Spleen (tissue), 11 donors: ENCODE measurements around the gene ZNF222. TPM values are rescaled to one million over a fixed set of nuclear protein-coding genes. Genes with fewer than 3 reads are reported as not detected.
A peak's percentile ranks its signal among the peaks of the same experiment; 100 is the strongest.

Experiments used
- DNase-seq: peaks from one replicate; pipeline ENCODE4 v3.0.0-alpha.2; 2020
- H3K27ac ChIP-seq, 8 donors: fragments of 200-600 bp; sonication (generic) in 7 of 8; 1 replicate in 4 of 8; 2 replicates in 4 of 8; pipeline versions ENCODE4 v1.5.0 to v1.8.0; 2016 to 2021; ENCODE audit warnings: inconsistent platforms in 4 of 8, mild to moderate bottlenecking in 4 of 8, moderate library complexity in 1 of 8
- H3K27me3 ChIP-seq, 7 donors: fragments of 200-600 bp; sonication (generic) in 6 of 7; replicated peaks in 1 of 7; 1 replicate in 4 of 7; 2 replicates in 3 of 7; pipeline versions ENCODE4 v1.5.0 to v1.8.0; 2016 to 2021; ENCODE audit warnings: inconsistent platforms in 3 of 7, mild to moderate bottlenecking in 1 of 7
- H3K36me3 ChIP-seq, 6 donors: fragments of 200-600 bp; sonication (generic) in 5 of 6; 1 replicate in 4 of 6; 2 replicates in 2 of 6; pipeline versions ENCODE4 v1.5.0 to v1.8.0; 2016 to 2021; ENCODE audit warnings: inconsistent platforms in 2 of 6
- H3K4me1 ChIP-seq, 6 donors: fragments of 200-600 bp; sonication (generic) in 5 of 6; 1 replicate in 3 of 6; 2 replicates in 3 of 6; pipeline versions ENCODE4 v1.5.0 to v1.8.0; 2016 to 2021; ENCODE audit warnings: inconsistent platforms in 3 of 6
- H3K4me3 ChIP-seq, 8 donors: fragments of 200-600 bp; sonication (generic) in 7 of 8; 1 replicate in 4 of 8; 2 replicates in 4 of 8; pipeline versions ENCODE4 v1.5.0 to v1.8.0; 2016 to 2021; ENCODE audit warnings: inconsistent platforms in 4 of 8, mild to moderate bottlenecking in 4 of 8, moderate library complexity in 2 of 8
- H3K9me3 ChIP-seq, 8 donors: fragments of 200-600 bp; sonication (generic) in 7 of 8; 1 replicate in 4 of 8; 2 replicates in 4 of 8; pipeline versions ENCODE4 v1.5.0 to v1.8.0; 2016 to 2021; ENCODE audit warnings: inconsistent platforms in 4 of 8
- POLR2A ChIP-seq, 3 donors: fragments of 450-650 bp; IDR thresholded peaks; one replicate each; pipeline ENCODE4 v1.5.1; 2017; ENCODE audit warnings: antibody characterized with exemption in 3 of 3, mild to moderate bottlenecking in 1 of 3
- POLR2AphosphoS5 ChIP-seq, 3 donors: sonication (generic); formaldehyde crosslinking; IDR thresholded peaks; one replicate each; pipeline ENCODE4 v1.5.1; 2017; ENCODE audit warnings: antibody characterized with exemption in 3 of 3
- WGBS, 5 donors: extraction: QIAGEN DNeasy Blood & Tissue Kit in 3 of 5; methylation state at CpG; one replicate each; pipeline versions ENCODE4 v1.1.5 to v1.1.7; 2013 to 2018; 5-methylcytosine and 5-hydroxymethylcytosine counted together
- intact Hi-C: fragments of 100-400 bp; cut with DNase I; formaldehyde crosslinking; loops from one replicate; pipeline ENCODE4 v1.15.0; 2023; ENCODE audit warnings: low total_unique reads
- polyA plus RNA-seq, 3 donors: library from polyadenylated mRNA; stranded (reverse); fragments of 200-250 nt; gene quantifications; one replicate each; pipeline ENCODE4 v1.2.1, GENCODE V29; 2013
- total RNA-seq, 7 donors: library from RNA; depleted of rRNA in 3 of 7; stranded (reverse); fragments of >200 nt in 3 of 7; fragmentation: NEBNext Ultra II Directional in 4 of 7; extraction: Animal tissue kit (Norgen Biotek cat#: 25700) in 4 of 7; gene quantifications; one replicate each; pipeline versions ENCODE4 v1.1.0 to v1.2.1, GENCODE V29; 2016 to 2021
- TF ChIP-seq, protein P1 (sequence below), 11 experiments: fragments of 200-600 bp in 7 of 11; fragments of 450-650 bp in 4 of 11; sonication (generic) in 4 of 11; IDR thresholded peaks in 8 of 11; conservative IDR thresholded peaks in 3 of 11; 1 replicate in 7 of 11; 2 replicates in 4 of 11; pipeline versions ENCODE4 v1.4.0 to v1.8.0; 2016 to 2021; ENCODE audit warnings: antibody characterized with exemption in 11 of 11, inconsistent platforms in 4 of 11, mild to moderate bottlenecking in 1 of 11
- donor health status: healthy with polysubstance abuse.
- donor health status: DM: no; HTN: no; CAD: no; lungs with moderate emphysema.
- donor health status: DM: no; HTN: no; CAD: no.
- donor health status: Bipolar disorder and iron deficiency.
- donor health status: healthy.
- donor health status: DM: no; HTN: no; CAD: no.
- donor health status: DM: yes; HTN: yes; CAD: no.

ZNF222 gene
- total and polyA plus RNA-seq, 10 donors, result 3.4 to 12.5 (median 5.3) TPM

DNA sequence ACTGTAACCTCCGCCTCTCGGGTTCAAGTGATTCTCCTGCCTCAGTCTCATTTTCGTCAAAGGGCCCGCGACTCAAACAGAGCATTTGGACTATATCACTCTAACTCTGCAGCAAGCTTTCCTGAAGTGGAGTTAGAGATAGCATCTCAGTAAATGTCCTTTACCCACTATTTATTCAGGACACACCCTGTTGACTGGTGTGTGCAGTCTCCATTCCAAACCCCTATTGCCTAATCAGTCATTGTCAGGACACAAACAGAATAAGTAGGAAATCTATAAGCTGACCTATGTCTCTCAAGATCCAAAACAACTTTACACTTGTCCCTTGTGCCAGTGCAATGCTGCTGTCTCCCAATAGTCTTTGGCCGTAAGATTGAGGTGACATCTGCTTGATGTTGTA is 1.4 kb downstream of the ZNF222 start:
- Histone ChIP-seq H3K27ac (no peak overlapping the region), H3K9me3 (peaks cover 16 to 63% (median 46%) of the 10 kb centered on the region in 8 donors), H3K4me1 (peaks cover 0 to 20% (median 16%) of the 10 kb centered on the region in 6 donors), H3K27me3 (no peaks in the 10 kb centered on the region), H3K4me3 (no peak overlapping the region), H3K36me3 (peaks cover 18 to 53% (median 50%) of the 10 kb centered on the region in 6 donors)
- DNase-seq, result no peak
- WGBS, 5 donors, result 96 to 98% (median 98%) methylated on average over 6 of the region's 6 CpGs
- no peak for TF ChIP-seq POLR2AphosphoS5 (IDR thresholded peaks at IDR 0.05)
- TF ChIP-seq, protein P1, sequence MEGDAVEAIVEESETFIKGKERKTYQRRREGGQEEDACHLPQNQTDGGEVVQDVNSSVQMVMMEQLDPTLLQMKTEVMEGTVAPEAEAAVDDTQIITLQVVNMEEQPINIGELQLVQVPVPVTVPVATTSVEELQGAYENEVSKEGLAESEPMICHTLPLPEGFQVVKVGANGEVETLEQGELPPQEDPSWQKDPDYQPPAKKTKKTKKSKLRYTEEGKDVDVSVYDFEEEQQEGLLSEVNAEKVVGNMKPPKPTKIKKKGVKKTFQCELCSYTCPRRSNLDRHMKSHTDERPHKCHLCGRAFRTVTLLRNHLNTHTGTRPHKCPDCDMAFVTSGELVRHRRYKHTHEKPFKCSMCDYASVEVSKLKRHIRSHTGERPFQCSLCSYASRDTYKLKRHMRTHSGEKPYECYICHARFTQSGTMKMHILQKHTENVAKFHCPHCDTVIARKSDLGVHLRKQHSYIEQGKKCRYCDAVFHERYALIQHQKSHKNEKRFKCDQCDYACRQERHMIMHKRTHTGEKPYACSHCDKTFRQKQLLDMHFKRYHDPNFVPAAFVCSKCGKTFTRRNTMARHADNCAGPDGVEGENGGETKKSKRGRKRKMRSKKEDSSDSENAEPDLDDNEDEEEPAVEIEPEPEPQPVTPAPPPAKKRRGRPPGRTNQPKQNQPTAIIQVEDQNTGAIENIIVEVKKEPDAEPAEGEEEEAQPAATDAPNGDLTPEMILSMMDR (IDR thresholded peaks at IDR 0.05 in 8 of 11, conservative IDR thresholded peaks at IDR 0.05 in 3 of 11), result no peak
- TF ChIP-seq POLR2A (IDR thresholded peaks at IDR 0.05), result no peak
- intact Hi-C loops, result no loop called here

DNA sequence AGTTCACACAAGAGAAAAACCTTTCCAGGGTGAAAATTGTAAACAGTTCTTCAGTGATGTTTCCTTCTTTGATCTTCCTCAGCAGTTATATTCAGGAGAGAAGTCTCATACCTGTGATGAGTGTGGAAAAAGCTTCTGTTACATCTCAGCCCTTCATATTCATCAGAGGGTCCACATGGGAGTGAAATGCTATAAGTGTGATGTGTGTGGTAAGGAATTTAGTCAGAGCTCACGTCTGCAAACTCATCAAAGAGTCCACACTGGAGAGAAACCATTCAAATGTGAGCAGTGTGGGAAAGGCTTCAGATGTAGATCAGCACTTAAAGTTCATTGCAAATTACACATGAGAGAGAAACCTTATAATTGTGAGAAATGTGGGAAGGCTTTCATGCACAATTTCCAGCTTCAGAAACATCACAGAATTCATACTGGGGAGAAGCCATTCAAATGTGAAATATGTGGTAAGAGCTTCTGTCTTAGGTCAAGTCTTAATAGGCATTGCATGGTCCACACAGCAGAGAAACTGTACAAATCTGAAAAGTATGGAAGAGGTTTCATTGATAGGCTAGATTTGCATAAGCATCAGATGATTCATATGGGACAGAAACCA is 6.9 kb downstream of the ZNF222 start:
- intact Hi-C loops, result no loop called here
- Histone ChIP-seq H3K4me3 (peak overlapping the region in 1 of 8 donors; percentile 17), H3K27me3 (no peaks in the 10 kb centered on the region), H3K36me3 (peaks cover 28 to 70% (median 56%) of the 10 kb centered on the region in 6 donors), H3K27ac (no peak overlapping the region), H3K4me1 (no peaks in the 10 kb centered on the region), H3K9me3 (peaks cover 29 to 100% (median 100%) of the 10 kb centered on the region in 8 donors)
- DNase-seq, result no peak
- 72 to 90% (median 85%) methylated on average over 1 of the region's 1 CpG for WGBS, 5 donors
- no peak for TF ChIP-seq POLR2AphosphoS5 (IDR thresholded peaks at IDR 0.05)
- TF ChIP-seq, protein P1 (IDR thresholded peaks at IDR 0.05 in 8 of 11, conservative IDR thresholded peaks at IDR 0.05 in 3 of 11), result no peak
- TF ChIP-seq POLR2A (IDR thresholded peaks at IDR 0.05), result no peak

DNA sequence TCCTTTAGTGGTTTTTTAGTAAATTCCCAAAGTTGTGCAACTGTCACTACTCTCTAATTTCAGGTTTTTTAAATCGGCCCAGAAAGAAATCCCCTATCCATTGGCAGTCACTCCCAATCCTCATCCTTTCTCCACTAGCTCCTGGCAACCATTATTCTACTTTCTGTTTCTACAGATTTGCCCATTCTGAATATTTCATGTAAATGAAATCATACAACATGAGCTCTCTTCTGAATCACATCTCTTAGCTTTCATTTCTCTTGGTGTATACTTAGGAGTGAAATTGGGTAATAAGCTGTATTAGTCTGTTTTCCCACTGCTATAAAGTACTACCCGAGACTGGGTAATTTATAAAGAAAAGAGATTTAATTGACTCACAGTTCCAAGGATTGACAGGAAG is 17.0 kb downstream of the ZNF222 start:
- Histone ChIP-seq H3K9me3 (peaks cover 4 to 88% (median 64%) of the 10 kb centered on the region in 8 donors), H3K27ac (no peak overlapping the region), H3K4me3 (no peak overlapping the region), H3K36me3 (no peaks in the 10 kb centered on the region), H3K4me1 (no peaks in the 10 kb centered on the region), H3K27me3 (peaks cover 0 to 13% (median 0%) of the 10 kb centered on the region in 7 donors)
- intact Hi-C loops, result no loop called here
- 82 to 89% (median 85%) methylated on average over 2 of the region's 2 CpGs for WGBS, 5 donors
- DNase-seq, result no peak
- TF ChIP-seq, protein P1 (IDR thresholded peaks at IDR 0.05 in 8 of 11, conservative IDR thresholded peaks at IDR 0.05 in 3 of 11), result no peak
- TF ChIP-seq POLR2AphosphoS5 (IDR thresholded peaks at IDR 0.05) (no peak), POLR2A (IDR thresholded peaks at IDR 0.05) (no peak)

DNA sequence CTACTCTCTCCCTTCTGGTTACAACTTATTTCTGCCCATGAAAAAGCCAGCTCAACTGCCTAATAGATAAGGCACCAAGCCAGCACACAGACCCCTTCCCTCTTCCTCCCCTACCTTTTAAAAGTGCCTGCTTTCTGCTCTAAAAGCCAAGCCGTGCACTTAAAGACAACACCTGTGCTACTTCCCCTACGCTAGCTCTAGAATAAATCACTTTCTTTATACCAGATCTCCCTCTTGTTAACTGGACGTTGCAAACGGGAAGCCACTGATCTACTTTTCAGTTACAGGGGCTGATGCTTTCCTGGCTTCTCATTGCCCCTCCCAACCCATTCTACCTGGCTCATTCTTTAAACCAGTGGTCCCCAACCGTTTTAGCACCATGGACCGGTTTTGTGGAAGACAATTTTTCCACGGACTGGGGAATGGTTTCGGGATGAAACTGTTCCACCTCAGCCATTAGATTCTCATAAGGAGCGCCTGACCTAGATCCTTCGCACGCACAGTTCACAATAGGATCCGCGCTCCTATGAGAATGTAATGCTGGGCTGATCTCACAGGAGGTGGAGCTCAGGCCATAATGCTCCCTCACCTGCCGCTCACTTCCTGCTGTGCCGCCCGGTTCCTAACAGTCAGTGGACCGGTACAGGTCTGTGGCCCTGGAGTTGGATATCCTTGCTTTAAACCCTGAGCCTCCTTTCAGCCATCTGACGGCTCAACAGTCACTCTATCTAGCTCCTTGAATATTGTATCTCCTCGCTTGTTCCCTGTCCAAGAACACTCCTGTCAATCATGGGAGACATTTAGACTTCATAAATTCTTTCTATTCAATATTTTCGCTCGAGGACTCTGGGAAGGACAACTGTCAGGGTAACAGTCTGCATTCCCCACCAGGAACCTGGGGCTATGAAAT is 25.8 kb downstream of the ZNF222 start:
- DNase-seq, result no peak
- peaks cover 7 to 26% (median 17%) of the 10 kb centered on the region in 6 donors for H3K4me1 ChIP-seq
- peak overlapping the region; percentile 14 to 82 (median 66) for H3K27ac ChIP-seq
- WGBS, 5 donors, result 8 to 20% (median 15%) methylated on average over 21 of the region's 21 CpGs
- H3K36me3 ChIP-seq, result peaks cover 0 to 16% (median 10%) of the 10 kb centered on the region in 6 donors
- peak overlapping the region; percentile 52 to 82 (median 66) for H3K4me3 ChIP-seq
- peaks cover 0 to 8% (median 0%) of the 10 kb centered on the region in 7 donors for H3K27me3 ChIP-seq
- H3K9me3 ChIP-seq, result peaks cover 0 to 32% (median 13%) of the 10 kb centered on the region in 8 donors
- intact Hi-C loops, result no loop called here
- TF ChIP-seq POLR2AphosphoS5 (IDR thresholded peaks at IDR 0.05) (no peak), POLR2A (IDR thresholded peaks at IDR 0.05) (no peak)
- TF ChIP-seq, protein P1 (IDR thresholded peaks at IDR 0.05 in 8 of 11, conservative IDR thresholded peaks at IDR 0.05 in 3 of 11), result no peak
